GF-D8 (cell line): ENCODE results near the gene ZFAND3.

Experiments
- DNase-seq: peaks from one replicate; lab custom pipeline; 2025; lab: John Stamatoyannopoulos, UW

The ZFAND3 gene

GRCh38 chr6:37819177-37819801 is at the start of gene ZFAND3:
ZFAND3 (plus strand) TSS chr6:37819727; CDS start chr6:37819946, 219 bp downstream.
- peak; percentile 78 for DNase-seq

- DNase-seq, result no peak
These were observed 45.4 kb upstream of the ZFAND3 start for GRCh38 chr6:37774028-37774680.

- DNase-seq, result no peak
These were observed 43.0 kb upstream of the ZFAND3 start for GRCh38 chr6:37776566-37776965.

DNA sequence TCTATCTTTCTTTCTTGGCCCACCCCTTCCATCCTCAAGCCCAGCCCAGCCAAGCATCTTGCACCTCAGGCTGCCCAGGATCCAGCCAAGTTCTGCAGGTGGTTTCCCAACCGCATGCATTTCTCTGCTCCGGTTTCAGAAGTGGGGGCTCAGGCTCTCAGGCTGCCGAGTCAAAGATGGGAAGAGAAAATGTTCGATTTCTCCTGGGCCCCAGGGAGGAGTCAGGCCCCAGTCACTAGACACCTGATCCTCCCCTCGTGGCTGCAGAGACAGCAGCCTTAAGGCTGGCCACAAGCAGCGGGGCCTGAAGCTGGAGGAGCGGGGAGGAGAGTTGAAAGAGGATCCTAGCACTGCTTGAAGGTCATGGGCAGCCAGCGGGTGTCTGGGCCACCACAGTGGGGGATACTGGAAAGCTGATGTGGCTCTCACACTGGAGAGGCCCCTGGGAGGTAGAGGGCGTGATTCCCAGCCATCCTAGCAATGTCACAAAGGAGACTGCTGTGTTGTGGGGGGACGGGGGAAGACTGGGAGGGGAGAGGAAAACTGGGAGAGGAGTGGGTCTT is 42.2 kb upstream of the ZFAND3 start:
- DNase-seq, result no peak

- DNase-seq, result no peak
These were observed 40.3 kb upstream of the ZFAND3 start for GRCh38 chr6:37779111-37779800.

DNA sequence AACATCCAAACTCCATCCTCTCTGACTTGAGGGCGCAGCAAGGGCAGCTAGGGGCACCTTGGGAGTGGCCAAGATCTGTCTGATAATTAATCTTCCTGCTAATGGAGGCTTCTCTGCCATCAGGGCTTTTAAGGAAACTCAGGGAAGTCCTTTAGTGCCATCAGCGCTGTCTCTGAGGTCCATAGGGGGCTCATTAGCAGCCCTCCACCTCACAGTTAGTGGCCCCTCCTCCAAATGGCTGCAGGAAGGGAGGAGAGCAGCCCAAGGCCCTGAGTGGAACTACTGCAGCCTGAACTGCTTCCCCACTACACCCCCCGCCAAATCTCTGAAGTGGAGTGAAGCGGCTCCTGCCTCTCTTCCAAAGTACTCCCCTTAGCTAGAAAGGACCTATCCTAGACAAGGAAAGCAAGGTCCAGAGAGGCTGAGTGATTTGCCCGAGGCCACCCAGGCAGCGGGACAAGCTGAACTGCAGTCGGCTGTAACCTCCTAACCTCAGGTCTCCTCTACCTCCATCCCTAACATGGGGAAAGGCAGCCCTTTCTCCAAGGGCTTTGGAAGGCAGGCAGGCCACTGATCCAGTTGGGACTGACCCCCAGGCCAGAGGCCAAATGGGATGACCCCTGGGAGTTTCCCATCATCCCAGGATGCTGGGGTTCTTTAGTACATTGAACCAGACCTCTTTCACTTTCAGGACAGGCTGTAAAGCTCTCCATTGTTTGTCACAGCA is 39.5 kb upstream of the ZFAND3 start:
- DNase-seq, result no peak

- no peak for DNase-seq
These were observed 37.7 kb upstream of the ZFAND3 start for GRCh38 chr6:37781788-37782187.

- DNase-seq, result no peak
These were observed 36.3 kb upstream of the ZFAND3 start for GRCh38 chr6:37783025-37783855.

DNA sequence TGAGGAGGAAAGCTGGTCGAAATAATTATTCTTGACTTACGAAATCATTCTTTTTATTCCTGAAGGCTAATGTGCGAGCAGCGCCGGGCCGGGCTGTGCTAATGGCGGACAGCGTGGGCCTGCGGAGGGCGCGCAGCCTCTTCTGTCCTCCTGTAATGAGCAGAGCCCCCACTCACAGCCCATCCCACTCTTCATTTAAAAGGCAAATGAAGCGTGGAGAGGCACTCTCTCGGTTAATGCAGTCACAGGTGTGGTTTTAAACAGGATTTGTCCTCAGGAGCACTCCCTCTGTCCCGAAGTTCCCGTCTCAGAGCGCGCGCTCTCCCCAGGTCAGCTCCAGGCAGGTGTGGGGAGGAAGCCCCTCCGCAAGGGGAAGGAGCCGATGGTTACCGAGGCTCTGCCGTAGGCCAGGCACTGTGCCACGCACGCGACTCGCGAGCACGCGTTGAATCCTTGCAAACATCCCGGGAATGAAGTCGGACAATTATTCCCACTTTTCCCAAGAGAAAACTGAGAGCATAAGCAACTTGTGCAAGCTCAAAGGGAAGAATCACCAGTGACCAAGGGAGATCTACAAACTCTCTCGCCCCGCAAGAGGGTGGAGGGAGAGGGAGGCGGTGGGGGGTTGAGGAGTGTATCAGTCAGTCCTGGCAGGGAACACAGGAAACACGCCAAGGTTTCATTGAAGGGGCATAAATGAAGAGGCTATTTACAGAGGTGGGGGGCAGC is 35.5 kb upstream of the ZFAND3 start:
- DNase-seq, result no peak

DNA sequence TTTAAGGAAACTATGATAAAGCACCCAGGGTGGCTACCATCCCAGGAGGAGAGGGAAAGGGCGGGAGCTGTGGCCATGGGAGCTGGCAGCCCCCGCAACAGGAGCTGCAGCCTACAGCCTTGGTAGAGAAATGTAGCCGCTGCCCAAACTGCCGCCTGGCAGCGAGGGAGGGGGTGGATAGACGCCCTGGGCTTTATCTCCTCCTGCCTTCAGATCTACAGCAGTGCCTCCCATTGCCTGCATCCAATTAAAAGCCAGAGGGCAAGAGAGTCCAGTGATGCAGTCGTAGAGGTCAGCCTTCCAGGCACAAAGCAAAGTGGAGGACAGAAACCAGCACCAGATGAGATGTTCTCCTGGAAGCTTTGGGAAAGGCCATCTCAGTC is 35.0 kb upstream of the ZFAND3 start:
- DNase-seq, result no peak

DNA sequence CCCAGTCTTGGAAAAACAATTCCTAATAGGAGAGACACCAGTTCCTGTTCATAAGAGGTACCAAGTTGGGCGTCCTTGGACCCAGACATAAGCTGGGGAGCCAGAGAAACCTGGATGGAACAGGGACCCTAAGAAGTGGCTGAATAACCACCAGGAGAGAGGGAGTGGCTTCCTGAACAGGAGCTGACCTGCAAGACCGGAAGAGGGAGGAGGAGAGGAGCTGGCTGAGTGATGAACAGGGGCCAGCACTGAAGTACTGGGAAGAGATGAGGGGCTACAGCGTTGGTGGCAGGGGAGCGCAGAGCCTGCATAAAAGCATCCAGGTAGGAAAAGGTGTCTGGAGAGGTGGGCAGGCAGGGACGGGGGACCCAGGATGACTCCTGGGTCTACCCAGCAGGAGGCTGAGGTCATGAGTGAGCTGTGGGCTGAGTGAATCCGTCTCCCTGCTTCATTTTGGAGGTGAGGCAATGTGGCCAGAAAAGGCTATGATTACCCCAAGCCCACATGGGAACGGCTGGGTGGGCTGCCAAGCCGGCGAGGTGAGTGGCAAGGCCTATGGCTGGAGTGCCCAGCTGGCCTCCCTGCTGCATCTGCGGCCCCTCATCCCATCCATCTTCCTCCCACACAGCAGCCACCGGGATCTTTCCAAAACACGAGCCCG is 34.4 kb upstream of the ZFAND3 start:
- DNase-seq, result no peak

GRCh38 chr6:37785663-37786270 is 33.8 kb upstream of the ZFAND3 start:
- no peak for DNase-seq

- DNase-seq, result no peak
These were observed 32.3 kb upstream of the ZFAND3 start for GRCh38 chr6:37787216-37787615.

GRCh38 chr6:37788259-37788658 is 31.3 kb upstream of the ZFAND3 start:
- no peak for DNase-seq

DNA sequence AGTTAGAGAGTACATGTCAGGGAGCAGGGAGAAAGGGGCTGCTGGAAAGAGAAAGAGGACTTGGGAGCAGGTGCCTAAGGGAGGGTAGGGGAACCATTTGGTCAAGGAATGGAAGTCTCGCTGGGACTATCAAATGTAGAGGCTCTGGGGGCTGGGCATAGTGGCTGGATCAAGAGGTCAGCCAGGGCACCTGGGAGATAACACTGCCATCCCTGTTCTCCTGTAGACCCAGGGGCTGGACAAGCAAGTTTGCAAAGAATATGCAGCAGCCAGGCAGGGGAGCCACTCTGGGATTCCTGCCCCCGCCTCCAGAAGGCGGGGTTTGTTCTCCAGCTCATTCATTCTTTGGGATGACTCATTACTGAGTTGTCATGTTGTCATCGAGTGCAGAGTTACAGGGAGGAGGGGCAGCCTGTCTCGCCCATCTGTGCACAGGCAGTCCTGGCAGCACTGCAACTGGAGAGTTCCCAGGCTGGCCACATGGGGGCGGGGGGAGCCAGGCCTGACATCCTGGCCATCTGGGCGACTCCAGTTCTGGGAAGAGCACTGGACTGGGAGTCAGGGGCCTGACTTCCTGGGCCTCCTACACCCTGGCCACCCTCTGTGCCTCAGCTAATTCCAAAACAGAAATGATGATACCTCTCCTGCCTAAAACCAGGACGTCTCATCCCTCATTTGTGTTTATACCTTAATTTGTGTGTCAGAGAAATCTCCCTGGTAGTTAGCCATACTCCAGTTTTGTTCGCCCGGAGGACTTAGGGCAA is 28.2 kb upstream of the ZFAND3 start:
- DNase-seq, result peak; percentile 24

DNA sequence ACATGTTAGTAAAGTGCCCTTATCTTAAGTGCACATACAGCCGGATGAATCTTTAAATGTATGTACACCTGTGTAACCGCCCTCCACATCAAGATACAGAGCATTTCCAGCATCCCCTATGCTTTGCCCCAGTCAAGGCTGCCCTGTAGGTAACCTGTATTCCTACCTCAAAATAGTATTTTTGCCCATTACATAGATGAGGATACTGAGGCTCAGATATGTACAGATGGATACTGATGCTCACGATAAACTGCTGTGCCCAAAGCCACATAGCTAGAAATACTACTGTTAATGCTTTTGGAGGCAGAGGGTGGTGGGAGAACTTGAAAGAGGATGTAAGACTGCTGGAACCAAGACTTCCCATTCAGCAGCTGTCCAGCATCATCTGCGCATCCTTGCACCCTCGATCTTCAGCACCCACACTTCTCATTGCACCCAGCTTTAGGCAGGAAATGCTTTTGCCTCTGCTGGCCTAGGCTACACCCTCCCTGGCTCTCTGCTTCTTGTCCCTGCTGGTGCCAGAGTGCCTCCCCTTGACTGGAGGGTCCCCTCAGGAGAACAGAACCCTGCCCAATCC is 27.0 kb upstream of the ZFAND3 start:
- no peak for DNase-seq

GRCh38 chr6:37793067-37793466 is 26.5 kb upstream of the ZFAND3 start:
- DNase-seq, result no peak

DNA sequence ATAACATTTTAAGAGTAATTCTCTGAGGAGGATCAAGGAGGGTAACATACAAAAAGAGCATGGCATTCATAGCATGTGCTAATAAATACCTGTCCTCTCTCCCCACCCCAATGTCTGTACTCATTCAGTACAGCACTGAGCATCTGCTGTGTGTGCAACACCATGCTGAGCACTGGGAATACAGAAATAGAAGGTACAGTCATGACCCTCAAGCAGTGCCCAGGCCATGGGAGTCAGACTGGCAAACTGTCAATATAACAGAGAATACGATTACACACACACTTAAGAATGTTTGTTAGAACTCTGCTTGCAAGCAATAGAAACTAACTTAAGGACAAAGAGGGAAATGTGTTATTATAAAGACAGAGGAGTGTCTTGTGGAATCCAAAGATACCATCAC is 24.7 kb upstream of the ZFAND3 start:
- no peak for DNase-seq
